Suprapubic skin (tissue), 4 donors: ENCODE results near the gene CELSR2.

Experiments
- EP300 ChIP-seq: sonication (generic); formaldehyde crosslinking; IDR thresholded peaks from one replicate; pipeline ENCODE4 v1.6.1; 2017; ENCODE audit warnings: antibody characterized with exemption
- POLR2AphosphoS5 ChIP-seq, 3 donors: sonication (generic); formaldehyde crosslinking; IDR thresholded peaks; one replicate each; pipeline ENCODE4 v1.6.1; 2017; ENCODE audit warnings: antibody characterized with exemption in 3 of 3

DNA sequence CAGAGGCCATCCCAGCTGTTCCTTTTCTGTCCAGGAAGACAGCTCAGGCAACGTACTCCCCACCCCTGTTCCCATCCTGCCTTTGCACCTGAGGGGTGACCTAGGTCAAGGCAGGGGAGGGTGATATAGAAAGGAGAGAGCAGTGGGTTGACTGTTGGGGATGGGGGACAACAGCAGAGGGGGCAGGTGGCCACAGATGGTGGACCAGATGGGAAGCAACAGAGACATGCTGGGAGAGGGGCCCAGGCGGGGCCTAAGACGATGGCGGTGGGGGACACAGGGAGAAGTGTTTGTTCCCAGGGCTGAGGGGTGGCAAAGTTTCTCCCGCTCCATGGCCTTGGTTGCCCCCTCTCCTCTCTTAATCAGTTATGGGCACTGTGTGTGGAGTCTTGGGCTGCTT lies 6.3 kb downstream of the CELSR2 start:
- TF ChIP-seq POLR2AphosphoS5 (IDR thresholded peaks at IDR 0.05) (no peak), EP300 (no peak)
